Right lobe of liver (tissue), 6 donors: Measurements from ENCODE around the gene PARD6G. TPM values are rescaled to one million over a fixed set of nuclear protein-coding genes. Genes with fewer than 3 reads are reported as not detected.

Experiments used
- ATAC-seq, 4 donors: fragments of 200-7000 bp; cut with Tn5 transposase; one replicate each; pipeline ENCODE4 v1.9.1; 2020; ENCODE audit warnings: mild to moderate bottlenecking in 4 of 4, moderate library complexity in 4 of 4
- DNase-seq, 3 donors: peaks; one replicate each; pipeline ENCODE4 v3.0.0-alpha.2; 2020
- H3K27ac ChIP-seq, 3 donors: fragments of 200-600 bp; one replicate each; pipeline ENCODE4 v1.8.0; 2022
- H3K27me3 ChIP-seq, 2 donors: fragments of 200-600 bp; one replicate each; pipeline ENCODE4 v1.8.0; 2022
- H3K36me3 ChIP-seq, 4 donors: fragments of 200-600 bp; sonication (generic) in 1 of 4; one replicate each; pipeline versions ENCODE4 v1.5.1 to v1.8.0; 2017 to 2022; ENCODE audit warnings: control low read depth in 1 of 4
- H3K4me1 ChIP-seq, 4 donors: fragments of 200-600 bp; sonication (generic) in 1 of 4; one replicate each; pipeline versions ENCODE4 v1.5.1 to v1.8.0; 2017 to 2022; ENCODE audit warnings: control low read depth in 1 of 4
- H3K4me3 ChIP-seq, 3 donors: fragments of 200-600 bp; one replicate each; pipeline ENCODE4 v1.8.0; 2022
- H3K9me3 ChIP-seq, 4 donors: fragments of 200-600 bp; sonication (generic) in 1 of 4; one replicate each; pipeline versions ENCODE4 v1.5.1 to v1.8.0; 2017 to 2022; ENCODE audit warnings: control low read depth in 1 of 4
- POLR2A ChIP-seq: fragments of 450-650 bp; IDR thresholded peaks from one replicate; pipeline ENCODE4 v1.6.1; 2017; ENCODE audit warnings: antibody characterized with exemption, mild to moderate bottlenecking
- WGBS: methylation state at CpG from one replicate; pipeline ENCODE4 v1.1.6; 2018; ENCODE audit warnings: low coverage, low lambda C conversion rate; ENCODE audit not compliant: insufficient coverage; ENCODE audit errors: missing lambda C conversion rate; 5-methylcytosine and 5-hydroxymethylcytosine counted together
- intact Hi-C, 2 donors: fragments of 100-400 bp; cut with DNase I; formaldehyde crosslinking; loops; one replicate each; pipeline versions ENCODE4 v1.11.2 to v1.14.1; 2022
- total RNA-seq, 6 experiments: library from RNA; depleted of rRNA in 2 of 6; stranded (reverse); fragments of >200 nt in 2 of 6; fragmentation: NEBNext Ultra II Directional in 3 of 6; extraction: Animal tissue kit (Norgen Biotek cat#: 25700) in 3 of 6; gene quantifications; one replicate each; pipeline versions ENCODE4 v1.1.0 to v1.2.4, GENCODE V29; 2016 to 2023
- TF ChIP-seq, protein P1 (sequence below), 4 donors: fragments of 200-600 bp in 3 of 4; fragments of 450-650 bp in 1 of 4; IDR thresholded peaks; one replicate each; pipeline versions ENCODE4 v1.5.1 to v1.8.0; 2016 to 2022; ENCODE audit warnings: antibody characterized with exemption in 4 of 4, mild to moderate bottlenecking in 2 of 4
- donor health status: DM: no; HTN: yes; CAD: no.
- donor health status: DM: no; HTN: no; CAD: no.
- donor health status: DM: no; HTN: no; CAD: no.
- donor health status: DM: no; HTN: yes; CAD: no.
- donor health status: DM: no; HTN: yes; CAD: no.

PARD6G gene
- total RNA-seq, 6 experiments from 2014 or later = 1.1 to 5.5 (median 2.1) TPM

DNA sequence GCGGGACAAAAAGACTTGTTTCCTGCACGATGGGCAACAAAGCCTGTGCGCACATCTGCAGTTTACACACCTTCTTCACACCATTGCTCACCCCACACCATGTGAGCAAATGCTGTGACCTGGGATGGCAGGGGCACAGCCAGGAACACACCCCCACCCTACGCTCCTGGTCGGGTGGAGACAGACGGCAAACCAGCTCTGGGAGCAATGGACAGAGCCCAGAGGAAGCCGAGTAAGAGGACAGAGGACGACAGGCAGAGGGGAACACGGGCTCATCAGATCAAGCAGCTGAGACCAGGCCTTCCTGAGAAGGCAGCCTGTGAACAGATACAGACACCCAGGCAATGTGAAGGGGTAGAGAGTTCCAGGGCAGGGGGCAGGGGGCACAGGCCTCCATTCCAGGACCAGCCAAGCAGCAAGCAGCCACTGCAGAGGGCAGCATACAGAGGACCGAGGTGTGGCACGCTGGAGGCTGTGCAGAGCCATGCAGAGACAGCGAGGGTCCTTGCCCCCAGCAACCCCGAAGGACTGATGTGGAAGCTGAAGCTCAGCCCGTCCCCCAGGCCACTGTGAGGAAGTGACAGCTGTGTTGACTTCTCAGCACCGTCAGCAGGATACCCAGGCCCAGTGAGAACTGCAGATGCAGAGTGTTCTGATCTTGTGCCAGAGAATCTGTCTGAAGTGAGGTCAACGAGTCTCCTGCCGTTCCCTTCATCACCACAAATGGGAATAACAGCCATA is 46.2 kb downstream of the PARD6G start:
- 63% methylated on average over 8 of the region's 17 CpGs for WGBS
- Histone ChIP-seq H3K36me3 (no peaks in the 10 kb centered on the region), H3K27me3 (no peaks in the 10 kb centered on the region), H3K4me3 (no peak overlapping the region), H3K27ac (peak overlapping the region in 1 of 3 donors; percentile 8), H3K9me3 (no peaks in the 10 kb centered on the region), H3K4me1 (no peaks in the 10 kb centered on the region)
- TF ChIP-seq POLR2A = no peak
- TF ChIP-seq, protein P1, sequence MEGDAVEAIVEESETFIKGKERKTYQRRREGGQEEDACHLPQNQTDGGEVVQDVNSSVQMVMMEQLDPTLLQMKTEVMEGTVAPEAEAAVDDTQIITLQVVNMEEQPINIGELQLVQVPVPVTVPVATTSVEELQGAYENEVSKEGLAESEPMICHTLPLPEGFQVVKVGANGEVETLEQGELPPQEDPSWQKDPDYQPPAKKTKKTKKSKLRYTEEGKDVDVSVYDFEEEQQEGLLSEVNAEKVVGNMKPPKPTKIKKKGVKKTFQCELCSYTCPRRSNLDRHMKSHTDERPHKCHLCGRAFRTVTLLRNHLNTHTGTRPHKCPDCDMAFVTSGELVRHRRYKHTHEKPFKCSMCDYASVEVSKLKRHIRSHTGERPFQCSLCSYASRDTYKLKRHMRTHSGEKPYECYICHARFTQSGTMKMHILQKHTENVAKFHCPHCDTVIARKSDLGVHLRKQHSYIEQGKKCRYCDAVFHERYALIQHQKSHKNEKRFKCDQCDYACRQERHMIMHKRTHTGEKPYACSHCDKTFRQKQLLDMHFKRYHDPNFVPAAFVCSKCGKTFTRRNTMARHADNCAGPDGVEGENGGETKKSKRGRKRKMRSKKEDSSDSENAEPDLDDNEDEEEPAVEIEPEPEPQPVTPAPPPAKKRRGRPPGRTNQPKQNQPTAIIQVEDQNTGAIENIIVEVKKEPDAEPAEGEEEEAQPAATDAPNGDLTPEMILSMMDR (IDR thresholded peaks at IDR 0.05) = no peak
- no peak for DNase-seq
- intact Hi-C loops = no loop called here
- peak; percentile 29 to 56 (median 48) for ATAC-seq

DNA sequence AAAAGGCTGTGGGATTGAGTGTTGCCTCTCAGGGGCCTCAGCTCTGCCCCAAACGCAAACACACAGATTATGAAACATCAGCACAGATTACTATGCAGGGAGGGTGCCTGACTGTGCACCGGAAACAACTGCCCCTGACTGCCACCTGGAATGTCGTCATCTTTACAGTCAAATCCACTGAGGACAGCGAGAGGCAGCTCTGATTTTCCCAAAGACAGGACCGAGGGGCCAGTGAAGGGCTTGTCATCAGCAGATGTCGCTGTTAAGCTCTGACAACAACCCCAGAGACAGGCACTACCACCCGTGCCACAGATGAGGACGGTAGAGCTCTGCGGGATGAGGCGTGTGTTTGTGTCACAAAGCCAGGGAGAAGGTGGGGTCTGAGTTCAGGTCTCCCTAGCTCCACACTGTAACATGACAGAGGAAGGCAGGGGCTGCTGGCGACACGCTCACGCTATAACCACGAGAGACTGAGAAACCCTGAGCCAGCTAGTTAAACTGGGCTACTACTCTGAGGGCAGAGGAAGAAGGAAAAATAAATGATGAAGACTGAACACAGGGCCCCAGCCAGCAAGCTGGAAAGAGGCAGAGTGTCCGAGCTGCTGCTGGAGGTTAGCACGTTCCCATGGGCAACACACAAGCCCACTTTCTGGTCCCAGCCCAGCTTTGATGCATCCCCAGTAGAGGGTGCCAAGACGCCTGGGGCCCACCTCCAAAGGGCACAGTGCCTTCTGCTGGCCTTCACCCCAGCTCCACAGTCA is 47.0 kb downstream of the PARD6G start:
- intact Hi-C loops = no loop called here
- Histone ChIP-seq H3K27ac (peak overlapping the region in 1 of 3 donors; percentile 8), H3K27me3 (no peaks in the 10 kb centered on the region), H3K9me3 (no peaks in the 10 kb centered on the region), H3K4me1 (no peaks in the 10 kb centered on the region), H3K36me3 (no peaks in the 10 kb centered on the region), H3K4me3 (no peak overlapping the region)
- ATAC-seq (peak; percentile 36 to 76 (median 58)), DNase-seq (no peak)
- TF ChIP-seq, protein P1 (IDR thresholded peaks at IDR 0.05) = peak; percentile 19 to 27 (median 24)
- TF ChIP-seq POLR2A = no peak
- 54% methylated on average over 17 of the region's 17 CpGs for WGBS

DNA sequence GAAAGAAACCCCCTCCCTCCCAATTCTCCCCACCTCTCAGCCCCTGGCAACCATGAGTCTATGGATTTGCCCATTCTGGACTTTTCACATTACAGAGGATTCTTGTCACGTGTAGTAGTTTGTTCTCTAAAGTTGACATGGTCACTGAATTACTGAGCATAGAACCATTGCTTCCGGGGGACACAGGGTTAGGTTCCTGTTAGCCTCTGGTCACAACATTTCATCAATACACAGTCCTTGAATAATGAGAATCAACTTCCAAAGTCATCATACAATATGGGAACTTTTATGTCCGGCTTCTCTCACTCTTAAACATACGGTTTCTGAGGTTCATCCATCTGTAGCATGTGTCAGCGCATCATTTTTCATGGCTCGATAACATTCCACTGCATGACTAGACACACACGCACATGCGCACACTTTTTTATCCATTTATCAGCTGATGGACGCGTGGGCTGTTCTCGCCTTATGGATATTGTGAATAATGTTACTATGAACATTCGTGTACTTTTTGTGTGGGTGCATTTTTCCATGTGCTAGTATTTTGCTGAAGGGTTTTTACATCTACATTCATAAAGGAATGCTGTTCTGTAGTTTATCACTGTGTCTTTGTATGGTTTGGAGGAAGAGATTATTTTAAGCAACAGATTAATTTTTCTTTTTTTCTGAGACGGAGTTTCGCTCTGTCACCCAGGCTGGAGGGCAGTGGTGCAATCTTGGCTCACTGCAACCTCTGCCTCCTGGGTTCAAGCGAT is 48.1 kb downstream of the PARD6G start:
- WGBS = 85% methylated on average over 15 of the region's 15 CpGs
- TF ChIP-seq, protein P1 (IDR thresholded peaks at IDR 0.05) = no peak
- no peak for TF ChIP-seq POLR2A
- Histone ChIP-seq H3K9me3 (no peaks in the 10 kb centered on the region), H3K36me3 (no peaks in the 10 kb centered on the region), H3K4me1 (no peaks in the 10 kb centered on the region), H3K27me3 (no peaks in the 10 kb centered on the region), H3K4me3 (no peak overlapping the region), H3K27ac (no peak overlapping the region)
- ATAC-seq (no peak), DNase-seq (no peak)
- intact Hi-C loops = no loop called here

DNA sequence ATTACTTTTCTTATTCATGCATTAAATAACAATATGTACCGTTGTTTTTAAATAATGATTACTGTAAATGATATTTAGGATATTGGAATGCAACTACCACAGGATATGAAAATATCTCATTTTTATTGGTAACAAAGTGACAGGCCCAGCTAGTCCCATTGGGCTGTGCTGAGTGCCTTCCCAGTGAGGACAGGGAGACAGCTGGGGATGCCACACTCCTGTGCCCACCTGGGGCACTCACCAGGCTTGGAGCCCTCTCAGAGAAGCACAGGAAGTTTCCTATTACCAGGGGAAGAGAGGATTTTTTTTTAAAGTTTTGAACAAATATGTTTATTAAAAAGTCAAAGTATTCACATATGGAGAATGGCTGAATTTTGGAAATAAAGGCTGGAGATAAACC is 48.9 kb downstream of the PARD6G start:
- Histone ChIP-seq H3K4me1 (no peaks in the 10 kb centered on the region), H3K27ac (no peak overlapping the region), H3K4me3 (no peak overlapping the region), H3K9me3 (no peaks in the 10 kb centered on the region), H3K27me3 (no peaks in the 10 kb centered on the region), H3K36me3 (no peaks in the 10 kb centered on the region)
- DNase-seq (no peak), ATAC-seq (no peak)
- TF ChIP-seq POLR2A = no peak
- TF ChIP-seq, protein P1 (IDR thresholded peaks at IDR 0.05) = no peak
- intact Hi-C loops = no loop called here
- WGBS = 54% methylated on average over 1 of the region's 1 CpG
